ENCODE results near the gene HMGN1.

GRCh38 chr21:39345440-39345839 lies 3.4 kb downstream of the HMGN1 start:
- TF ChIP-seq CTCF (IDR thresholded peaks at IDR 0.05) (no peak), POLR2A (IDR thresholded peaks at IDR 0.05) (no peak)

Data from Peyer's patch (tissue), 4 donors.